GM20000 (cell line): ENCODE measurements around the gene SHANK2.

Experiments used
- DNase-seq: peaks from one replicate; pipeline ENCODE4 v3.0.0; 2012; ENCODE audit warnings: low spot score
- TF ChIP-seq, protein P1 (sequence below): IDR thresholded peaks from 2 replicates; pipeline ENCODE4 v1.5.1; 2012; ENCODE audit warnings: mild to moderate bottlenecking, control low read depth; ENCODE audit errors: extremely low read depth, missing control alignments

SHANK2 gene

DNA sequence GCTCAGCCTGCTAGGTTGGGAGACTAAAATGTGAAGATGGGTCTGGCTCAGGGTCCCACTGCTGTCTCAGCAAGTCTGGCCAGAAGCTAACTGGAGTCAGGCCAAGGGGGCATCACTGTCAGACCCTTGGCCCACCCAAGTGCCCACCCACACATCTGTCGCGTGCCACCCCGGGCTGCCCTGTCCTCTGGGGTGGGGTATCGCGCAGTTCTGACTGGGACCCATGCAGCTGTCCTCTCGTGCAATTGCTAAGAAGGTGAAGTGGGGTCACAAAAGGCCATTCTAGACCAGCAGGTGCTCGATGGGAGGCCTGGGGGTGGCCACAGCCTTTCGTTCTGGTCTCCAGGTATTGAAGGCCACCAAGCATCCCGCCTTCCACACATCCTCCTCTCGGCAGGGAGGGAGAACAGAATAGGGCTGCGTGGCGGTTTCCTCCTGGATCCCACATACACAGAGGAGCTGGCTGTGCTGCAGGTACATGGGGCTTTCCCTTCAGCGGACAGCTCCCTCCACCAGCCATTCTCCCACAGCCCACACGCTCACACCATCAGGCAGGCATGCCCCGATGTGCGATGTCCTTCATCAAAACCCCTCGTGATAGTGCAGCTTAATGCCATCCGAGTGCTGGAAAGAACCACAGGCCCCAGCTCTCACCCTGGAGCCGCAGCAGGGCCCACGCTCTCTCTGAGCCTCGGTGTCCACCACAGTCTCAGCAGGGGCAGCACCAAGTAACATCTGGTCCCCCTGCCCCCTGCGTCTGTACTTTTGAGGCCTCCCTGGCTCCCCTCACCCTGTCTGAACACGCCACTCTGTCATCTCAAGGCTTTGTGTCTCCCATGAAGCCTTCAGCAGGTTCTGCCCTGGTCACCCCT is 37.6 kb downstream of the SHANK2 start:
- TF ChIP-seq, protein P1, sequence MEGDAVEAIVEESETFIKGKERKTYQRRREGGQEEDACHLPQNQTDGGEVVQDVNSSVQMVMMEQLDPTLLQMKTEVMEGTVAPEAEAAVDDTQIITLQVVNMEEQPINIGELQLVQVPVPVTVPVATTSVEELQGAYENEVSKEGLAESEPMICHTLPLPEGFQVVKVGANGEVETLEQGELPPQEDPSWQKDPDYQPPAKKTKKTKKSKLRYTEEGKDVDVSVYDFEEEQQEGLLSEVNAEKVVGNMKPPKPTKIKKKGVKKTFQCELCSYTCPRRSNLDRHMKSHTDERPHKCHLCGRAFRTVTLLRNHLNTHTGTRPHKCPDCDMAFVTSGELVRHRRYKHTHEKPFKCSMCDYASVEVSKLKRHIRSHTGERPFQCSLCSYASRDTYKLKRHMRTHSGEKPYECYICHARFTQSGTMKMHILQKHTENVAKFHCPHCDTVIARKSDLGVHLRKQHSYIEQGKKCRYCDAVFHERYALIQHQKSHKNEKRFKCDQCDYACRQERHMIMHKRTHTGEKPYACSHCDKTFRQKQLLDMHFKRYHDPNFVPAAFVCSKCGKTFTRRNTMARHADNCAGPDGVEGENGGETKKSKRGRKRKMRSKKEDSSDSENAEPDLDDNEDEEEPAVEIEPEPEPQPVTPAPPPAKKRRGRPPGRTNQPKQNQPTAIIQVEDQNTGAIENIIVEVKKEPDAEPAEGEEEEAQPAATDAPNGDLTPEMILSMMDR = no peak
- no peak for DNase-seq

DNA sequence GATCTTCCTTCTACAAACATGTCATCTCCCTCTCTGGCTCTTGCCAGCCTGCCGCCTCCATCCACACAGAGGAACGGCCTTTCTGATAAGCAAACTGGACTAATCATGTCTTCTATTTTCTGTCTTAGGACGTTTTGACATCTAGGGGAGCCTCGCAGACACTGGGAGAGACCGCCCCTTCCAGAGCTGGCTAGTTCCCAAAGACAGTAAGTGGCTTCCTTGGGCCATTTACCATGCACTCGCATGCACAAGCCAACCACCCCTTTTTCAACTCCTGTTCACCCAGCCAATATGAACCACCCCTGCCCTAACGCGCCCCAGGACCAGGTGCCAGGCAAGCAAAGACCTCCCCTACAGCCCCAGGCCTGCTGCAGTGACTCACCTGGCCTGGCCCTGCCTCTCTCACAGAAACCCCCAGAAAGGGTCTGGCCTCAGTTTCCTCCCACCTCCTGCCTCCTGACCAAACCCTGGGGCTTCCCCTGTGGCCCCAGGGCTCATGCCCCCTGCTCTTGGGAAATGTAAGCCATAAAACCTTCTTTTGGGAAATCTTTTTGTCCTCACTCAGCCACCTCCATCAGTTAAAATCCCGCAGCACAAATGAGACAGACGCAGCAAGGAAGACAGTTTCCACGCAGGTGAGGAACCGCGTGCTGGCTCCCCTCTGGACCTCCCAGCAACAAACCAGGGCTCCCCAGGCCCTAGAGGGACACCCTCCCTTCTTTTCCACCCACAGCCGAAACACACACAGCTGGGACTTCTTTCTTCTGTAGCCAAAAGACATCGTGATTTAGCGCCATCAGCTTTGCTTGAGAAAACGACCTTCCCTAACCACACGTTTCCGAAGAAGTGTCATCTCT is 38.5 kb downstream of the SHANK2 start:
- TF ChIP-seq, protein P1 = no peak
- DNase-seq = no peak

GRCh38 chr11:71212871-71213559 is 39.4 kb downstream of the SHANK2 start:
- no peak for DNase-seq
- TF ChIP-seq, protein P1 = no peak

DNA sequence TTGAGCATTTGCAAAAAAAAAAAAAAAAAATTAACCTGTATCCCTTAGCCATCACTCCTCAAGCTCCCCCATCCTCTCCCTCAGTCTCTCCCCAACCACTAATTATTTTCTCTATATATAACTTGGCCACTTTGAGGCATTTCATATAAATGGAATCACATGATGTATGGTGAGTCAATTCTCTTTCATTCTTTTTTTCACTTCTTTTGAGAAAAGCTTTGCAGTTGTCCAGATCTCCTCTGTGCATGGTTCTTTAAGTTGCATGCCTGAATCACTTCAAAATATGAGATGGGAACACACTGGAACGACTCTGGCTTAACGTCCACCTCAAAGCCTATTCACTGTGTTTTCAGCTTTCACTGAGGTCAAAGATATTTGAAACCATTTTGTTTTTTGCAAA is 40.7 kb downstream of the SHANK2 start:
- DNase-seq = no peak
- TF ChIP-seq, protein P1 = no peak

- DNase-seq = no peak
- TF ChIP-seq, protein P1 = no peak
Measured at GRCh38 chr11:71210861-71211260, 41.5 kb downstream of the SHANK2 start.

DNA sequence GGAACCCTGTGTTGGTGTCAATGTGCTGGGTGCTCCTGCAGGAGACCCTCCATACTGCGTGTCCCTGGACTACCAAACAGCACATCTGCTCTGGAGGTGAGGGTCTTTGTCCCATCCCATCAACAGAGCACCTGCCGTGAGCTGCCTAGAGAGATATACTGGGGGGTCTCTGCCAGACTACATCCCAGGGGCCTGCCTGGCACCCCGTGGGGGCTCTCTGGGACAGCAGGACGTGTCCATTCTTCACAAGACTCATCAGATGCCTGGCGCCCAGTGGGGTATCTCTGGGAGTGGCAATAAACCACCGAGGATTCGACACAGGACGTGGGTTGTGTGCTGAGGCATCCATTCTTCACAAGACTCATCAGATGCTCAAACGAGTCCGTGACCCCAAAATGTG is 42.7 kb downstream of the SHANK2 start:
- no peak for DNase-seq
- TF ChIP-seq, protein P1 = no peak

GRCh38 chr11:71209181-71209580 is 43.2 kb downstream of the SHANK2 start:
- DNase-seq = no peak
- TF ChIP-seq, protein P1 = no peak
